Tibial nerve (tissue), 4 donors: Measurements from ENCODE around the gene TOP1.

Source experiments
- EP300 ChIP-seq, 2 donors: sonication (generic); formaldehyde crosslinking; IDR thresholded peaks; one replicate each; pipeline ENCODE4 v1.6.1; 2017; ENCODE audit warnings: antibody characterized with exemption in 2 of 2, mild to moderate bottlenecking in 1 of 2
- POLR2A ChIP-seq, 2 donors: fragments of 450-650 bp; IDR thresholded peaks; one replicate each; pipeline ENCODE4 v1.6.1; 2017; ENCODE audit warnings: antibody characterized with exemption in 2 of 2, mild to moderate bottlenecking in 2 of 2, moderate library complexity in 2 of 2
- TF ChIP-seq, protein P1 (sequence below), 5 experiments: fragments of 200-600 bp in 3 of 5; fragments of 450-650 bp in 2 of 5; sonication (generic) in 3 of 5; IDR thresholded peaks; one replicate each; pipeline ENCODE4 v1.5.1; 2016 to 2019; ENCODE audit warnings: antibody characterized with exemption in 5 of 5, mild to moderate bottlenecking in 3 of 5, moderate library complexity in 2 of 5

DNA sequence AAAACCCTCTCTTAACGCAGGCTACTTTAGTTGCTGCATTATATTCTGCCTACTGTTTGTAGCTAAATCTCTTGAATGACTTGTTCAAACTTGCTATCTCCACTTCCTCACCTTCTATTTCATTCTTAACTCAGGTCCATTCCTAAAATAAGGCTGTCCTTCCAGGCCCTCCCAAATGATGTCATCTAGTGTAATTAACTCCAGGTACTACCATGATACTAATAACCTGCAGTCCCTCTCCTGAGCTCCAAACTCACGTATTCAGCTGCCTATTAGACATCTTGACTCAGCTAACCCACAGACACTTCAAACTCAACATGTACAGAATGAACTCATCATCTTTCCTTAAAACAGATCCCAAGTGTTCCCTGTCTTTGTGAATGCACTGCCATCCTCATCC, 10.5 kb upstream of the TOP1 start:
- TF ChIP-seq, protein P1, sequence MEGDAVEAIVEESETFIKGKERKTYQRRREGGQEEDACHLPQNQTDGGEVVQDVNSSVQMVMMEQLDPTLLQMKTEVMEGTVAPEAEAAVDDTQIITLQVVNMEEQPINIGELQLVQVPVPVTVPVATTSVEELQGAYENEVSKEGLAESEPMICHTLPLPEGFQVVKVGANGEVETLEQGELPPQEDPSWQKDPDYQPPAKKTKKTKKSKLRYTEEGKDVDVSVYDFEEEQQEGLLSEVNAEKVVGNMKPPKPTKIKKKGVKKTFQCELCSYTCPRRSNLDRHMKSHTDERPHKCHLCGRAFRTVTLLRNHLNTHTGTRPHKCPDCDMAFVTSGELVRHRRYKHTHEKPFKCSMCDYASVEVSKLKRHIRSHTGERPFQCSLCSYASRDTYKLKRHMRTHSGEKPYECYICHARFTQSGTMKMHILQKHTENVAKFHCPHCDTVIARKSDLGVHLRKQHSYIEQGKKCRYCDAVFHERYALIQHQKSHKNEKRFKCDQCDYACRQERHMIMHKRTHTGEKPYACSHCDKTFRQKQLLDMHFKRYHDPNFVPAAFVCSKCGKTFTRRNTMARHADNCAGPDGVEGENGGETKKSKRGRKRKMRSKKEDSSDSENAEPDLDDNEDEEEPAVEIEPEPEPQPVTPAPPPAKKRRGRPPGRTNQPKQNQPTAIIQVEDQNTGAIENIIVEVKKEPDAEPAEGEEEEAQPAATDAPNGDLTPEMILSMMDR (IDR thresholded peaks at IDR 0.05) = no peak
- TF ChIP-seq POLR2A (IDR thresholded peaks at IDR 0.05) (no peak), EP300 (IDR thresholded peaks at IDR 0.05) (no peak)
